Adrenal gland (tissue), 5 donors: ENCODE data around the gene ZBED1.
"Not testable (repeated sequence)": the region's sequence is repeated elsewhere in the genome, so short reads cannot be mapped to it uniquely, and the experiment has no call there.

ENCODE experiments used
- CTCF ChIP-seq, 6 experiments: fragments of 450-650 bp in 4 of 6; fragments of 200-600 bp in 2 of 6; sonication (generic) in 1 of 6; IDR thresholded peaks; 1 replicate in 5 of 6; 2 replicates in 1 of 6; pipeline versions ENCODE4 v1.5.1 to v1.8.0; 2016 to 2021; ENCODE audit warnings: antibody characterized with exemption in 6 of 6, mild to moderate bottlenecking in 2 of 6, moderate library complexity in 1 of 6
- POLR2A ChIP-seq, 2 donors: fragments of 450-650 bp; IDR thresholded peaks; one replicate each; pipeline ENCODE4 v1.6.1; 2017; ENCODE audit warnings: antibody characterized with exemption in 2 of 2, mild to moderate bottlenecking in 2 of 2, moderate library complexity in 1 of 2
- donor health status: DM: no; HTN: no; CAD: no.

- TF ChIP-seq CTCF, POLR2A (IDR thresholded peaks at IDR 0.05): not testable (repeated sequence)
These were observed 30.9 kb downstream of the ZBED1 start for GRCh38 chrX:2469852-2470251.
